ENCODE results near the gene CEACAM18.

GRCh38 chr19:51520728-51521127 is 42.4 kb downstream of the CEACAM18 start:
- TF ChIP-seq CTCF (IDR thresholded peaks at IDR 0.05) (no peak), POLR2A (IDR thresholded peaks at IDR 0.05) (no peak)
